Fibroblast of pulmonary artery (primary cell): ENCODE results near the gene SNPH.

Source experiments
- DNase-seq: peaks from one replicate; pipeline ENCODE4 v3.0.0-alpha.2; 2010; ENCODE audit warnings: low read depth
- H3K4me3 ChIP-seq: replicated peaks from 2 replicates; pipeline ENCODE4 v1.5.1; 2011; ENCODE audit warnings: low read depth, mild to moderate bottlenecking, control low read depth, low read length, moderate library complexity
- CTCF ChIP-seq: IDR thresholded peaks from 2 replicates; pipeline ENCODE4 v1.5.1; 2011; ENCODE audit warnings: mild to moderate bottlenecking, control low read depth, low read length, inconsistent platforms; ENCODE audit errors: missing control alignments

Gene SNPH

DNA sequence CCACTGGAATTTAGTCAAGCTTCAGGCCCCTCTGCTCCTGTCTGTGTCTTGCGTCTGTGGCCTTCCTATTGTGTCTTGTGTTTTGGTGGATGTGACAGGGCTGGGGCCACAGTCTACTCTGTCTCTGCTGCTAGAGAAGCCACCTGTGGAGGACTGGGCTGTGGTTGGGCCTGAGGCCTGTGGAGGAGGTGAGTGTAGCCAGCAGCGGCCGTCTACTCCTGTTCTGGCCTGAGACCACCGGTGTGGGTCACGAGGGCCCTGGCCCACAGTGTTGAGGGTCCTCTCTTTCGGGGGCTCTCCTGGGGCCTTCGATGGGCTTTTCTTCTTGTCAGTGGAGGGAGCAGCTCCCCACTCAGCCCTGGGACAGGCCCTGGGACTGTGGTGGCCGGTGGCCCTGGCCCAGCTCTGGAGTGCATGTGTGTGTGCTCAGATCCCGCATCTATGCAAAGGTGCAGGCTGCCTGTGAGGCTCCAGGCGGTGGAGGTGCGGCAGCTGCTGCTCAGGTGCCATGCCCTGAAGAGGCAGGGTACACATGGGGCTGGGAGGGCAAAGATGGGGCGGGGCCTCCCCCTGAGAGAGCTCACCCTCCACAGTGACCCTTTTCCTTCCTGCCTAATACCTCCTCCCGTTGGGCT lies 42.1 kb downstream of the SNPH start:
- DNase-seq, result no peak
- no peak overlapping the region for H3K4me3 ChIP-seq
- TF ChIP-seq CTCF, result no peak

DNA sequence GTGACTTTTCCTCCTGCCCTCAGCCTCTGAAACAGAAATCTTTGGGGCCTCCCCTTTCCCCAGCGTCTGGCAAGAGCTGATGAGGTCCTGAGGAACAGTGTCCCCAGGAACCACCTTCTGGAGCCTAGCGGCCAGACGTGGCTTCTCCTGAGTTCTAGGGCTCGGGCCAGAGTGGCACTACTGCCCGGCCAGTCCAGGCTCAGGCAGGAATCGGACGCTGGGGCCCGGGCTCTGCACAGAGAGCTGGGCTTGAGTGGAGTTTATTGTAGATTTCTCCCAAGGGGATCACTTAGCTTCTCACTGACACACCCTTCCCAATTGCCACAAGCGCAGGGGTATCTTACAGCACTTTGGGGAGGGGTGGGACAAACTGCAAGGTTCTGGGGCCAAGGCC lies 42.6 kb downstream of the SNPH start:
- H3K4me3 ChIP-seq, result no peak overlapping the region
- DNase-seq, result no peak
- no peak for TF ChIP-seq CTCF

- no peak for DNase-seq
- no peak for TF ChIP-seq CTCF
- no peak overlapping the region for H3K4me3 ChIP-seq
These were observed 43.3 kb downstream of the SNPH start for GRCh38 chr20:1309439-1309847.

DNA sequence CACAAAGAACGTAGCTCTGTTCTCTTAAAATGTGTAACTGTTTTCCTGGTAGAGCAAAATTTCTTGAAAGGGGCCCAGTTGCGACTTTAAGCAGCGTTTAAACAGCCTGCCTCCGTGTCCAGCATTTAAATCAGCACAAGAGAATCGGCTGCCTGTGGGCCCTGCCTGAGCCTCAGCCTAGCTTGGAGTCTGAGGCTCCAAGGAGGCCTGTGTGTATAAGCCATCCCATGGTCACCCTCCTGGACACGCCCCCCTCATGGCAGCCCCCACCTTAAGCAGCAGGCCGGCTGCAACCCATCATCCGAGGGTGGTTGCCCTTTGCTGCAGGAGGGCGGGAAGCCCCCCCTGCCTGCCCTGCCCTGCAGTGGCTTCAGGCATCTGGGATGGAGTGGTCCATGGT lies 44.0 kb downstream of the SNPH start:
- TF ChIP-seq CTCF, result no peak
- DNase-seq, result no peak
- no peak overlapping the region for H3K4me3 ChIP-seq

DNA sequence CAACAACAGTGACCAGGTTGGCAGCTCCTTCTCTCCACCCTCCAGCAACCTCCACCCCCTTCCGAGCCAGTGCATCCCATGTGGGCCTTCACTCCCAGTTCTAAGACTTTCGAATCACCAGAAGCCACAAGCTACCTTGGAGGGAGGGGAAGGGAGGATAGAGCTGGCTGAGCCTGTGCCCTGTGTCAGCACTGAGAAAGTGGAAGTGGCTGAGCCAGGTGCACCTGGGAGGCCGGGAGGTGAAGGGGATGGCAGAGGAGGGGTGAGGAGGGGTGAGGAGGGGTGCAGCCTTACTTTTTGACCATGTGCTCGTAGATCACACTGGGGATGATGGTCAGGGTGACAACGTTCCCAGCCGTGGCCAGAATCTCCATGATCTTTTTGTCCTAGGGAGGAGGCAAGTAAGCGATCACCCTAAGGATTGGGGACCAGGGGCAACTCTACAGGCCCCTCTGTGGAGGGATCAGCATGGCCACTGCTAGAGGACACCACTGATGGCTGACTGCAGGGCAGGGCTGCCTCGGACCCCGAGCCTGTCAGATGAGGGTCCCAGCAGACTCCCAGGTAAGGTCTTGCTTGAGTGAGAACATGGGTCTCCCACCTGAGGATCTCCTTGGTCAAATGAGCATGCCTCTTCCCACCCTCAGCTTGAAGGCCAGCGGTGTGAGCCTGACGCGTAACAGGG lies 44.6 kb downstream of the SNPH start:
- H3K4me3 ChIP-seq, result no peak overlapping the region
- TF ChIP-seq CTCF, result no peak

DNA sequence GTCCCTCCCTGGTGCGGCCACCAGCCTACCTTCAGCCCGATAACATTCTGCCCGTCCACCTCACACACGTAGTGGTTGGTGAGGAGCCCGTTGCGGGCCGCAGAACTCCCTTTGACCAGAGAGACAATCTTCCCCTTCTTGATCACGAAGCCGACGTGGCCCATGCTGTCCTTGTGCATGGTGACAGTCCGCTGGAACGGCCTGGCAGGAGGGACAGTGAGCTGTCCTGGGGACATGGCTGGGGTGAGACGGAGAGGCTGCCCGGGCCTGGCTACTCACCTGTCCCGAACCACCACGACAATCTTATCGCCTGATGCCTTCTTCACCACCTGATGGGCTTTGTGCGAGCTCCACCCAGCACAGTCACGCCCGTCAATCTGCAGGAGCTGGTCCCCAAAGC lies 46.2 kb downstream of the SNPH start:
- no peak for DNase-seq
- no peak overlapping the region for H3K4me3 ChIP-seq
- no peak for TF ChIP-seq CTCF

More for the DNA sequence above, 44.6 kb downstream of the SNPH start:
- no peak for DNase-seq

DNA sequence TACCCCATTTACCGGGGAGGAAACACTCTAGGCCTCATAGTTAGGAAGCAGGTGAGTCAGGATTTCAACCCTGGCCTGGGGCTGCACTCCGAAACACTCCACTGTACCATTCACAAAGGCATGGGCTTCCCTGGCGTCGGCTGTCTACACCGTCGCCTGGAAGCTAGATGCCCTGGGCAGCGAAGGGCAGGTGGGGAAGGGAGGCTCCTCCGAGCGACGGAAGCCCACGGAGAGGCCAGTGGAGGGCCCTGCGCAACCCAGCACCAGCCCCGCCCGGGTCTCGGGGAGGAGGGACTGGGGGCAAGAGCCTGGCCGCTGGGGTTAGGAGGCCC lies 46.8 kb downstream of the SNPH start:
- no peak for TF ChIP-seq CTCF
- no peak for DNase-seq
- H3K4me3 ChIP-seq, result no peak overlapping the region
